Activated CD4-positive, alpha-beta T cell treated with anti-CD3 and anti-CD28 coated beads, Interleukin-2, amount 10 ng/mL, durations not matched to agents 24 days and 14 days (primary cell): ENCODE measurements around the gene MGAT4B. TPM values are rescaled to one million over a fixed set of nuclear protein-coding genes. Genes with fewer than 3 reads are reported as not detected.

Experiments used
- DNase-seq: peaks from one replicate; pipeline ENCODE4 v3.0.0; 2022
- H3K27ac Mint-ChIP-seq: one replicate; pipeline ENCODE4 v1.8.0; 2022; ENCODE audit warnings: mild to moderate bottlenecking, mixed read lengths
- H3K27me3 Mint-ChIP-seq: one replicate; pipeline ENCODE4 v1.8.0; 2022; ENCODE audit warnings: mixed read lengths
- H3K36me3 Mint-ChIP-seq: one replicate; pipeline ENCODE4 v1.8.0; 2022; ENCODE audit warnings: low read depth, mild to moderate bottlenecking, mixed read lengths
- H3K4me1 Mint-ChIP-seq: one replicate; pipeline ENCODE4 v1.8.0; 2021; ENCODE audit warnings: mixed read lengths
- H3K4me3 Mint-ChIP-seq: one replicate; pipeline ENCODE4 v1.8.0; 2022; ENCODE audit warnings: mild to moderate bottlenecking, moderate library complexity, mixed read lengths
- H3K9me3 Mint-ChIP-seq: one replicate; pipeline ENCODE4 v1.8.0; 2021; ENCODE audit warnings: mixed read lengths
- intact Hi-C: fragments of 100-400 bp; cut with micrococcal nuclease; formaldehyde crosslinking; loops from one replicate; pipeline ENCODE4 v1.15.1; 2023
- total RNA-seq: library from RNA; stranded (reverse); gene quantifications from 2 replicates; pipeline ENCODE4 v1.2.3, GENCODE V29; 2022

The MGAT4B gene
- total RNA-seq, 1 donor from 2014 or later = 126 TPM

GRCh38 chr5:179799644-179799973 lies 7.1 kb downstream of the MGAT4B start:
- Mint-ChIP-seq H3K9me3 (no peaks in the 10 kb centered on the region), H3K36me3 (peaks cover 28% of the 10 kb centered on the region), H3K4me3 (no peak overlapping the region), H3K4me1 (peaks cover 29% of the 10 kb centered on the region), H3K27me3 (no peaks in the 10 kb centered on the region), H3K27ac (no peak overlapping the region)
- intact Hi-C loops = loop anchor here (5.0 kb wide), 1 partner anchor 122 kb away; no protein-coding TSS in a partner anchor
- no peak for DNase-seq

- peaks cover 24% of the 10 kb centered on the region for H3K4me1 Mint-ChIP-seq
- intact Hi-C loops = loop anchor here (5.0 kb wide), 1 partner anchor 122 kb away; no protein-coding TSS in a partner anchor
- no peaks in the 10 kb centered on the region for H3K27me3 Mint-ChIP-seq
- H3K27ac Mint-ChIP-seq = no peak overlapping the region
- DNase-seq = peak; percentile 55
- H3K36me3 Mint-ChIP-seq = peaks cover 28% of the 10 kb centered on the region
- H3K9me3 Mint-ChIP-seq = no peaks in the 10 kb centered on the region
- H3K4me3 Mint-ChIP-seq = no peak overlapping the region
These were observed 7.7 kb downstream of the MGAT4B start for GRCh38 chr5:179798771-179799643.

GRCh38 chr5:179798144-179798770 lies 8.4 kb downstream of the MGAT4B start:
- intact Hi-C loops = loop anchor here (5.0 kb wide), 1 partner anchor 121 kb away; no protein-coding TSS in a partner anchor
- DNase-seq = no peak
- peaks cover 28% of the 10 kb centered on the region for H3K36me3 Mint-ChIP-seq
- H3K4me1 Mint-ChIP-seq = peaks cover 25% of the 10 kb centered on the region
- H3K9me3 Mint-ChIP-seq = no peaks in the 10 kb centered on the region
- no peak overlapping the region for H3K27ac Mint-ChIP-seq
- H3K27me3 Mint-ChIP-seq = no peaks in the 10 kb centered on the region
- H3K4me3 Mint-ChIP-seq = no peak overlapping the region

GRCh38 chr5:179797741-179798140 lies 8.9 kb downstream of the MGAT4B start:
- Mint-ChIP-seq H3K36me3 (peaks cover 28% of the 10 kb centered on the region), H3K9me3 (no peaks in the 10 kb centered on the region), H3K4me1 (peaks cover 23% of the 10 kb centered on the region), H3K27ac (no peak overlapping the region), H3K27me3 (no peaks in the 10 kb centered on the region), H3K4me3 (no peak overlapping the region)
- DNase-seq = no peak
- intact Hi-C loops = loop anchor here (2.0 to 5.0 kb wide), 2 partner anchors 65 to 120 kb away; partner anchors contain the start of gene MAML1

- Mint-ChIP-seq H3K27me3 (no peaks in the 10 kb centered on the region), H3K4me1 (peaks cover 18% of the 10 kb centered on the region), H3K36me3 (peaks cover 28% of the 10 kb centered on the region), H3K27ac (peak overlapping the region; percentile 71), H3K9me3 (no peaks in the 10 kb centered on the region), H3K4me3 (peak overlapping the region; percentile 73)
- intact Hi-C loops = loop anchor here (2.0 to 5.0 kb wide), 2 partner anchors 64 to 120 kb away; partner anchors contain the start of gene MAML1
- DNase-seq = peak; percentile 58
These were observed 9.6 kb downstream of the MGAT4B start for GRCh38 chr5:179796877-179797608.

- intact Hi-C loops = loop anchor here (2.0 to 5.0 kb wide), 2 partner anchors 63 to 119 kb away; partner anchors contain the start of gene MAML1
- Mint-ChIP-seq H3K36me3 (peaks cover 25% of the 10 kb centered on the region), H3K9me3 (no peaks in the 10 kb centered on the region), H3K4me3 (peak overlapping the region; percentile 73), H3K27ac (peak overlapping the region; percentile 71), H3K4me1 (peaks cover 14% of the 10 kb centered on the region), H3K27me3 (no peaks in the 10 kb centered on the region)
- peak; percentile 92 for DNase-seq
These were observed 10.5 kb downstream of the MGAT4B start for GRCh38 chr5:179795863-179796833.

GRCh38 chr5:179795049-179795862 lies 11.4 kb downstream of the MGAT4B start:
- intact Hi-C loops = loop anchor here (5.0 kb wide), 1 partner anchor 118 kb away; no protein-coding TSS in a partner anchor
- Mint-ChIP-seq H3K36me3 (peaks cover 23% of the 10 kb centered on the region), H3K4me1 (peaks cover 14% of the 10 kb centered on the region), H3K27me3 (no peaks in the 10 kb centered on the region), H3K9me3 (no peaks in the 10 kb centered on the region), H3K27ac (no peak overlapping the region), H3K4me3 (peak overlapping the region; percentile 73)
- DNase-seq = peak; percentile 63

- H3K4me1 Mint-ChIP-seq = peaks cover 14% of the 10 kb centered on the region
- peaks cover 19% of the 10 kb centered on the region for H3K36me3 Mint-ChIP-seq
- no peak for DNase-seq
- H3K27ac Mint-ChIP-seq = no peak overlapping the region
- no peaks in the 10 kb centered on the region for H3K9me3 Mint-ChIP-seq
- H3K27me3 Mint-ChIP-seq = no peaks in the 10 kb centered on the region
- peak overlapping the region; percentile 50 for H3K4me3 Mint-ChIP-seq
- intact Hi-C loops = no loop called here
These were observed 12.1 kb downstream of the MGAT4B start for GRCh38 chr5:179794575-179794974.

- H3K27ac Mint-ChIP-seq = no peak overlapping the region
- intact Hi-C loops = no loop called here
- H3K4me3 Mint-ChIP-seq = no peak overlapping the region
- no peaks in the 10 kb centered on the region for H3K9me3 Mint-ChIP-seq
- no peak for DNase-seq
- H3K27me3 Mint-ChIP-seq = no peaks in the 10 kb centered on the region
- peaks cover 14% of the 10 kb centered on the region for H3K4me1 Mint-ChIP-seq
- peaks cover 15% of the 10 kb centered on the region for H3K36me3 Mint-ChIP-seq
These were observed 12.5 kb downstream of the MGAT4B start for GRCh38 chr5:179794171-179794570.

- Mint-ChIP-seq H3K4me1 (peaks cover 14% of the 10 kb centered on the region), H3K36me3 (peaks cover 12% of the 10 kb centered on the region), H3K27me3 (no peaks in the 10 kb centered on the region), H3K27ac (no peak within 1 kb of the TSS), H3K9me3 (no peaks in the 10 kb centered on the region), H3K4me3 (peak within 1 kb of the TSS; percentile 50)
- peak; percentile 72 for DNase-seq
- intact Hi-C loops = no loop called here
These were observed 13.1 kb downstream of the MGAT4B start, which contains the start of gene LTC4S for GRCh38 chr5:179793468-179794139. Gene LTC4S, plus strand, starts transcription at chr5:179793986. Its CDS starts 95 bp downstream, at chr5:179794081.

GRCh38 chr5:179792612-179793467 lies 13.8 kb downstream of the MGAT4B start:
- Mint-ChIP-seq H3K4me3 (peak overlapping the region; percentile 44), H3K27me3 (no peaks in the 10 kb centered on the region), H3K4me1 (peaks cover 14% of the 10 kb centered on the region), H3K9me3 (no peaks in the 10 kb centered on the region), H3K36me3 (peaks cover 10% of the 10 kb centered on the region), H3K27ac (no peak overlapping the region)
- intact Hi-C loops = no loop called here
- DNase-seq = peak; percentile 59
